ENCODE data around the gene ISLR2.

- TF ChIP-seq CTCF (IDR thresholded peaks at IDR 0.05) (no peak), EP300 (IDR thresholded peaks at IDR 0.05) (no peak), POLR2A (IDR thresholded peaks at IDR 0.05) (no peak)
Measured at GRCh38 chr15:74109713-74110112, 20.7 kb upstream of the ISLR2 start.

All from upper lobe of left lung (tissue), 4 donors.